AML-193 (cell line): ENCODE data around the gene UBTFL1.
"Not testable (repeated sequence)": the region's sequence is repeated elsewhere in the genome, so short reads cannot be mapped to it uniquely, and the experiment has no call there.

ENCODE experiments used
- DNase-seq, 2 experiments: peaks; one replicate each; lab custom pipeline; 2025; lab: John Stamatoyannopoulos, UW

UBTFL1 gene

GRCh38 chr11:90085650-90086049 is at the start of gene UBTFL1:
TSS of gene UBTFL1 (plus strand) at chr11:90085950. CDS start at chr11:90085950, 0 bp downstream.
- DNase-seq, result not testable (repeated sequence)

GRCh38 chr11:90051591-90052209 is 34.0 kb upstream of the UBTFL1 start:
- not testable (repeated sequence) for DNase-seq

- not testable (repeated sequence) for DNase-seq
These were observed 33.4 kb upstream of the UBTFL1 start for GRCh38 chr11:90052311-90052710.

GRCh38 chr11:90053545-90053944 is 32.2 kb upstream of the UBTFL1 start:
- not testable (repeated sequence) for DNase-seq

GRCh38 chr11:90088731-90089130 is 3.0 kb downstream of the UBTFL1 start:
- DNase-seq, result not testable (repeated sequence)

- DNase-seq, result not testable (repeated sequence)
These were observed 9.6 kb downstream of the UBTFL1 start for GRCh38 chr11:90095230-90095924.

- not testable (repeated sequence) for DNase-seq
These were observed 12.5 kb downstream of the UBTFL1 start for GRCh38 chr11:90098261-90098660.

GRCh38 chr11:90100431-90100830 is 14.7 kb downstream of the UBTFL1 start:
- DNase-seq, result no peak

- DNase-seq, result peak; percentile 22
These were observed 27.8 kb downstream of the UBTFL1 start for GRCh38 chr11:90113541-90113940.

- no peak for DNase-seq
These were observed 34.4 kb downstream of the UBTFL1 start for GRCh38 chr11:90120191-90120590.

- DNase-seq, result no peak
These were observed 38.6 kb downstream of the UBTFL1 start for GRCh38 chr11:90124371-90124770.

GRCh38 chr11:90124946-90125345 is 39.2 kb downstream of the UBTFL1 start:
- no peak for DNase-seq

GRCh38 chr11:90133560-90134477 is 48.1 kb downstream of the UBTFL1 start:
- DNase-seq, result no peak

GRCh38 chr11:90134478-90135003 is 48.8 kb downstream of the UBTFL1 start, which contains the start of gene NAALAD2:
TSS of gene NAALAD2 (plus strand) at chr11:90134663. CDS start at chr11:90134759, 96 bp downstream.
- DNase-seq, result no peak

- DNase-seq, result no peak
These were observed 49.3 kb downstream of the UBTFL1 start for GRCh38 chr11:90135016-90135415.
